Ramos (cell line): ENCODE measurements around the gene LHX3.

ENCODE experiments used
- in situ Hi-C: fragments of 300-500 bp; cut with MboI; formaldehyde crosslinking; loops from one replicate; pipeline ENCODE4 v1.14.3; 2022; ENCODE audit warnings: low sequenced_read_pairs; ENCODE audit not compliant: unreplicated experiment

The LHX3 gene

DNA sequence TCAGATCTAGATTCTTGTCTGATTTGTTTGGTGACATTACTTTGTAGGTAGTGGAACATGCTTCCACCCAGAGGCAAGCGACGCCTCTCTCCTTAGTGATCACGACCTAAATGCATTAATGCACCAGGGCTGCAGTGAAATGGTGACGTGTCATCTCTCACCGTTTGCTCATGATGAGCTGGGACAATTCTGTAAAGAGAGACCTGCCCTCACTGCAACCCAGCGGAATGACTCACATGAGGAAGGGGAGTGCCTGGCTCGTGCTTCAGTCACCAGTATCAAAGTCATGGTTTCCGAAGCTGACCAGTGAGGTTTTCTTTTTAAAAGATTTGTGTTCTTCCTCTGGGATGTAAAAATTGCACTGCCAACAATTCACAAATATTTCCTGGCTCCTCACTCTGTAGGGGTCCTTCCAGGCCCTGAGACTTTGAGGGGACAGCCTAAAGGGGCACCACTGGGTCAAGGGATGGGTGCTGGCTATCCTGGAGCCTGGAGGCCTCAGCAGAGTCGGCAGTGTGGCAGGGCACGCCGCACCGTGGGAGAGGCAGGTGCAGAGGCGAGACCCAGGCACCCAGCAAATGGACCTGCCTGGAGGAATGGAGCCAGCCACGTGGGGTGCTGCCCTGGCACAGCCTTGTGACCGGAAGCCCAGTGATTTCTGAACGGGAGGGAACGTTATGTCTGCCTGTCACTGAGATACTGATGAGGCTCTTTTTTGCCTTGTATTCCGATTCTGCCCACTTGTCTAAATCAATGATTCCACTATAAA lies 23.4 kb upstream of the LHX3 start:
- in situ Hi-C loops: no loop called here

DNA sequence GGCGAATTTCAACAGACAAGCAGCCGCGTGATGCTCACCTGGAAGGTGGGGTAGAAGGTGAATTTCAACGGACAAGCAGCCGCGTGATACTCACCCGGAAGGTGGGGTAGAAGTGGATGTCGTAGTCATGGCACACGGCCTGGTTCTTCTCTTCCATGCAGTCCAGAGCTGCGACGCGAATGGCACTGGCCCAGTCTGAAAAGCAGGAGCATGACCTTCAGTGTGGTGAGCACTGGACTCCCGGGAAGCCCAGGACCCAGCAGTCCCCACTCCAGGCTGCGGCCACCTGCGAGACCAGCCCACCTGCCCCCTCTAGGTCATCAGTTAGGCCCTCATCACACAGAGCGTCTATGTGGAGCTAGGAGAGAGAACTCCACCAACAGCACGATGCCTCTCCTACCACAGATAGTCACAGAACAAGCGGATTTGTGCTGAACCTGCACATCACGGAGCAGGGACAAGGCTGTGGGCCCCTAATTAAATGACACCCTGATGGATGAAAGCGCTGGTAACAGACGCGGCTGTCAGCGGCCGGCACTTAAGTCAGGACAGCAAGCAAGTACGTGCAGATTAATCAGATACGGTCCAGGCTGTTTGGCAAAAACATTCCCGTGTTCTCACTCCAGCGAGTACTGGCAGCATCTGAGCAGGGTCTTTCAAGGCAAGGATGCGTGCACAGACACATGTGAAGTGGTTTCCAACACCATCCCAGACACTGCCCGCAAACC lies 21.9 kb upstream of the LHX3 start:
- in situ Hi-C loops: no loop called here

DNA sequence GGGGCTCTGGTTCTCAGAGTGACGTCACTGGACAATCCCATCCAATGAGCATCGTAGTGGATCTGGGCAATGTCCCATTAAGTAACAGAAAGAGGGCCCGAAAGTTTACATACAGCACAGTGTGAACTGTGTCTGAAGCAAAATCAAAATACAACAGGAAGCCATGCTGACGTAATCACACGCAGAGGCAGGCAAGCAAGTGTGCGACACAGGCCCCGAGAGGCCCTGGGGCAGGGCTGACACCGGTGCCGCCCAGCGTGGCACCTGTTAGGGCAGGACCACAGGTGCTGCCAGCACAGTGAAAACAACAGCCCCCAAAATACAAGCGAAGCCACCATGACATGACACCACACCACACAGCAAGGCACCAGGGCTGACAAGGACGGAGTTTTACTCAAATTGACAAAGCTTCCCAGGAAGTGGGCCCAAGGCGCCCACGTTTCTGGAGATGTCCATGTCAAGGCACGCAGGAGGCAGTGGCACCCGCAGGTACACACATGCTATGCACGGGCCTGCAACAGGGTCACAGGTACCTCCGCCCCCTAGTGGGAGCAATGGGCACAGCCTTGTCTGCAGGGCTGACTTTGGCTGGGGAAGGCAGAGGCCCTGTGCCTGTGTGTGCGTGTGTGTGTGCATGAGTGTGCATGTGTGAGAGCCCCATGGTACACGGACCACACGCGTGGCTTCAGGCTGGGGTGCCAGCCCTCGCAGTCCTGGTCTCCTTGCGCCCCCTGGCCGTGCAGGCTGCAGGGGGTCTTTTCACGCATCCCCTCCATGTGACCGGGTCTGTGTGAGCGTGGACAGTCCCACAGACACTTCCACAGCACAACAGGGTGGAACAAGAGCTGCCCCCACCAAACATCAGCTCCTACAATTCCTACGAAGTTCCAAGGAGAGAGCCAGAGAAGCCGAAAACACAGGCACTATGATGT lies 21.1 kb upstream of the LHX3 start:
- in situ Hi-C loops: no loop called here

DNA sequence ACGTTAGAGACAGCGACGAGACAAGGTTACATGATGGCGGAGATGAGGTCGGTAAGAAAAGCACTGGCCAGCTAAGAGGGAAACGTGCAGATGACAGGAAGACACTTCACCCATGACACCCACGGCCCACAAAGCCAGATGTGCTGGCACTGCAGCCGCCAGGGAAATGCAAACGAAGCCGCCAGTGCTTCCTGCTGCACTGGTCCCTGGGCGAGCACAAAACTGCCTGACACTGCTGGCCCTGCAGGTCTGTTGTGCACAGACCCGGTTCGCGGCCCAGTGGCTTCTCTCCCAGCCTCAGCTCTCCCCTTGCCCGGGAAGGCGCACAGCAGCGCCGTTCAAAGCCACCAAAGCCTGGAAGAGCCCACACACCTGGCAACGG lies 20.4 kb upstream of the LHX3 start:
- in situ Hi-C loops: no loop called here

DNA sequence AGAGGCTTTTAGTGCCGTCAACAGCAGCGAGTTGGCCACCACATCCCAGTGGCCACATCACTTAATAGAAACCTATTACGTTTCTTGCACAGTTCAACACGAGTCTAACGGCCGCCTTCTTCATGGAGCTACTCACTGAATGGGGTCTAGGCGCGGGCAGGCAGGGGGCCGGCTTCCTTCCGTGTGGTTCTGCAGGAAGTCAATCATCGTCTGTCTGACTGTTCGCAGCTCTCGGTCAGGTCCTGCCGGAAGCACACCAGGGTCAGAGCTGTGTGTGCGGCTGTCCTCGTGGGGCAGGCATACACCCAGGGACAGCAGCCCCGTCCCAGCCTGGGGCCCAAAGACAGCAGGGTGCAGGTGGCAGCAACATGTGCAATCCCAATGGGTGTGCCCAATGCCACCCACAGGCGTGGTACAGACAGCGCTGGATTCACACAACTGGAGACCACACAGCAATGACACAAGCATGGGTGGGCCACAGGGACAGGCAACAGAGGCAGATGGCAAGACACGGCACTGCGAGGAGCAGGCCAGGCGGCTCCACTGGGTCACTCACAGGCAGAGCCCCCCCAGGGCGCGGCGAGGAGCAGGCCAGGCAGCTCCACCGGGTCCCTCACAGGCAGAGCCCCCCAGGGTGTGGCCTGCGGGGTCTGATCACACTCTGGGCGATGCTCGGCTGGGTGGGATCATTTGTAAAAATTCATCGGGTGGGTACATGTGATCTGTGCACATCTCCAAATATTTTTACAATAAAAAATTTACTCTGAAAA lies 19.1 kb upstream of the LHX3 start:
- in situ Hi-C loops: no loop called here

DNA sequence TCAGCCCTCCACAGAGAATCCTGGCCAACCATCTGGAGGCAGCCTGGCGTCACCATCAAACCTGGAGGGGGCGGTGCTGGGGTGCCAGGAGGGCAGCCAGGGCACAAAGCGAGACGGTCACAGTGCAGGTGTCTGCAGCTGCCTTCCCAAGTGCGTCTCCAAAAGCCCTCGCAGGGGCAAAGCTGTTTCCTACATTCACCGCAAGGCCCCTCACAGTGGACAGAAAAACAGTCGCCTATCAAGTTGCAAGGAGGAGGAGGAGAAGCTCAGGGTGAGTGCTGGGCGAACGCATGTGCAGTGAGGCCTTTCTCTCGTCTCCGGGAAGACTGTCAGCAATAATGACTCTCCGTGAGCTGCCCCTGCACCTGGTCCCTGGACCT lies 18.0 kb upstream of the LHX3 start:
- in situ Hi-C loops: no loop called here

DNA sequence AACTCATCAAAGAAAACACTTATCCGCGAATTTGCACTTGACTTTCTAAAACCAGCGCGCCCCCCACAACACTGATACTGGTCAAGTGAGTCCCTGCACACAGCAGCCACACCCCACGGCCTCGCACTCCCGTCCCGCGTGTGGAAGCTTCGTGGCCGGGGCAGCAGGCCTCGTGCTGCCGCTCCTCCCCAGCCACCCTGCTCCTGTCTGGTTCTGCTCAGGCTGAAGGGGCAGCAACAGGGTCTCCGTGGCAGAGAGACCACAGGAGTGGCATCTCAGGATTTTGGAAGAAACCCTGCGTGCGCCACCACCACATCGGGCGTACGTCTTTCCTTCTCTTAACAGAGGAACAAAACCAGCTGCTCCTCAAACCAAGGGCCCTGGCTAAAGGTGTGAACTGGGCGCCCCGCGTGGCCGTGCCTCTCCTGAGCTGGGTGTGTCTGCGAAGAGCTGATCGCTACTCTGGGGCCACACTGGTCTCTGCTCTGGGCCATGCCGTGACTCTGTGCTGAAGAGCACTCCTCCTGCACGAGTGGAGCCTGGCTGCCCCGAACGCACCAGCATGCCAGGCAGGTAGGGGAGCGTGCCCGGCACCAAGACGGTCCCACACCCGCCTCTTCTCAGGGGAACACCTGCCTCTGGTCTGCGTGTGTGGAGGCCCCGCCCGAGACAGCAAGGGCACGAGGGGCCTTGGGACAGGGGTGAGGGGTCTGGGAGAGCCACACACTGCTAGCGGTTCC lies 17.4 kb upstream of the LHX3 start:
- in situ Hi-C loops: no loop called here

DNA sequence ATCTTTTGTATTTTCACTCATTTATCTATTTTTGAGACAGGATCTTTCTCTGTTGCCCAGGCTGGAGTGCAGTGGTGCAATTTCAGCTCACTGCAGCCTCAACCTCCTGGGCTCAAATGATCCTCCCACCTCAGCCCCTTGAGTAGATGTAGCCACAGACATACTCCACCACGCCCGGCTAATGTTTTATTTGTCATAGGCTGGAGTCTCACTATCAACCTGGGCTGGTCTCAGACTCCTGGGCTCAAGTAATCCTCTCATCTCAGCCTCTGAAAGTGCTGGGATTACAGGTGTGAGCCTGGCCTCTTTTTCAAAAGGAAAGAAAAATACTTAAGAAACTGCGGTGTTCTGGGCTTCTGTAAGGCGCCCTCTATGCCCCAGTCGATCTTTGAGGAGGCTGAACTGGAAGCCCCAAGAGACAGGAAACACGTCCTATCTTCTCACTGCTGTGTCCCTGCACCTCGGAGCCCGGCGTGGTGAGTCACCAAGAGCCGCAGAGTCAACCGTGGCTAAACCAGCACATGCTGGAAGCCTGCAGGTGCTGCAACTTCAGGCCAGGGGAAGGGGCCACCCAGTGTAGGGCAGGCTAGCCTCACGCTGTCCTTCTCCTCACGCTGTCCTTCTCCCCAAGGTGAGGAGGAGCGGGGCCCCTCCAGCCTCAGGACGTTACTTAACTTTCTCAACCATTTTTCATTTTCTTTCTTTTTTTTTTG lies 15.2 kb upstream of the LHX3 start:
- in situ Hi-C loops: no loop called here

DNA sequence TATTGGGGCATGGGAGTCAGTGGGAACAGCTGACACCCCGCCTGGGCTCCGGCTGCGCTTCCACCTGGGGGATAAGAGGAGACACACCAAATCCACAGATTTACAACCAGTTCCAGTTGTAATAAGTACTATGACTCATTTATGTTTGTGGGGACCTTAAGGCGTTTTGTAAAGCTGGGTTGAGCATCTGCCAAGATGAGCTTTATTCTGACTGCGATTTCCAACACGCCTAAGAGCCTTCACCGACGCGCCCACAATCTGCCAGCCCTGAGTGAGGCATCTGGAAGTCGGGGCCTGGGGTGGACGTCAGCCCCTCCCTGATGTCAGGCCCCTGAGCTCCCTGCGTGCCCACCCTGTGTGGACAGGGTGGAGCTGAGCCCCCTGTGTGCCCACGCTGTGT lies 14.3 kb upstream of the LHX3 start:
- in situ Hi-C loops: no loop called here

DNA sequence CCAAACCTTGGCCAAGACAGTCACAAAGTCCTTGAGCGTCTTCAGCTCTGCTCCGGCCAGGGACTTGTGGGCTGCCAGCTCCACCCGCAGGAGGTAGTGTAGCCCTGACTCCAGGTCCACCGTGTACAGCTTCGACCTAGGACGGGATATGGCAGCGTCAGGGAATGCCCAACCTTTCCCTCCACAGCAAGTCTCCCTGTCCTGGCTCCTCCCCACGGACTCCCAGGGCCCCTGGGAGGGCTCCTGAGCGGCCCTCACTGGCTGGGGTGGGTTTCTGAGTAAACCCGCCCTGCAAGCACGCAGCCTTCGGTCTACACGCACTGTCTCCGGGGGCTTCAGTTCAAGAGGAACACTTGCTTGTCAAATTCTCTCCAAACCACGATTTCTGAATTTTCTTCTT lies 13.7 kb upstream of the LHX3 start:
- in situ Hi-C loops: no loop called here

DNA sequence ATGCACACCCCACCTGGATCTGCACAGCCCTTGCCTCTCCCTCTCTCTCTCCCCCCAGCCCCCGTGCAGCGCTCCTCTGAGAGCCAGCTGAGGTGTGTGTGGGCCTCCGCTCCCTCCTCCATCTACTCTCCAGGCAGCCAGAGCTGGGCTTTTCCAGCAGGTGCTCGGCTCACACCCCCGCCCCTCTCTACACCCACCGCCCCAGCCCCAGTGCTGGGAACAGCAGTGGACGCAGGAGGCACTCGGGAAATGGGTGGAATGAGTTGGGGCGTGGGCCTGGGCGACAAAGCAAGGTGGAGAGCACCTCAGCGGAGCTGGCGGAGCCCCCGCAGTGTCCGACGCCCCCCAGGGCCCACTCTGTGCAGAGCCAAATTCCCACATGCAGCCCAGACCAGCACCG lies 13.3 kb upstream of the LHX3 start:
- in situ Hi-C loops: no loop called here

DNA sequence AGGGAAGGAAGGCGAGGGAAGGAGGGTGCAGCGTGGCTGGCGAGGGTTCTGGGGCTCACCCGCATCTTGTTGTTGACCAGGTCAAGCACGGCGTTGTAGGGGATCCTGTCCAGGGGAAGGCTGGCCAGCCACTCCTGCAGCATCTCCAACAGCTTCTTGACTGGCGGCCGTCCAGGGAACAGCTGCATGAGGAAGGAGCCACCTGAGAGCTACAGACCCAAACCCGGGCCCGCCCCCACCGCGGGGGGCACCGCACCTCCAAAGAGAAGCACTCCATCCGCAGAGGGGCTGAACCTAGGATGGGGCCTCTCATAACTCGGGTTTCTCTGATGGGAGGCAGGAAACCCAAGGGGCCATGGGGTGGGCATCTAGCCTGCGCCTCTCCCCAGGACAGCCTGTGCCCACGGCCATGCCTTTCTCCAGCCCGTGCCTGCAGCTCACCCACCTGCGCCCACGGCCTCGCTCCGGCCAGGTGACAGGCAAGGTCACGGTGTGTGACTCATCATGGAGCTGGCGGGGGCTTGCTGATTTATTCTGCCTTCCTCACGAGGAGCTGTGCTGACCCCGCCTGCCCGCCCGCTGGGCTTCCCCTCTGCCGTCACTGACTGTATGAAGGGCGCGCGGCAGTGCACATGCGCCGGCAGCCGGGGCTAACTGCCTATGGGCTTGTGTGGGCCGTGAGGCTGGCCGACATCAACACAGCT lies 11.8 kb upstream of the LHX3 start:
- in situ Hi-C loops: no loop called here

DNA sequence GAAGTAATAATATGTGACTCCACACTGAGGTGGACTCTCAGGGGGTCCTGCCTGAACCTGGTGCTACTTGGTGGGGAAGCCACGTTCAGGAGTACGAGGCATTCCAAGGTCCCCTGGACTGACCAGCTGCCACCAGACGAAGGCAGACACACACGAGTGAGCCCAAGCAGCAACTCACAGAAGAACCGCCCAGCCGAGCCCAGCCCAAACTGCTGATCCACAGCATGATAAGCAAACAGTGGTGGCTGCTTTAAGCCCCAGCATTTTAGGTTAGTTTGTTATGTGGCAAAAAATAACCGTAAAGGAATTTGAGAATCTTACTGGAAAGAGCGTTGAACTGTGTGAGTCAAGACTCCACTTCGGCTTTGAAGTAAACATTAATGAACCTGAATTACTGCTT lies 8.8 kb upstream of the LHX3 start:
- in situ Hi-C loops: no loop called here

DNA sequence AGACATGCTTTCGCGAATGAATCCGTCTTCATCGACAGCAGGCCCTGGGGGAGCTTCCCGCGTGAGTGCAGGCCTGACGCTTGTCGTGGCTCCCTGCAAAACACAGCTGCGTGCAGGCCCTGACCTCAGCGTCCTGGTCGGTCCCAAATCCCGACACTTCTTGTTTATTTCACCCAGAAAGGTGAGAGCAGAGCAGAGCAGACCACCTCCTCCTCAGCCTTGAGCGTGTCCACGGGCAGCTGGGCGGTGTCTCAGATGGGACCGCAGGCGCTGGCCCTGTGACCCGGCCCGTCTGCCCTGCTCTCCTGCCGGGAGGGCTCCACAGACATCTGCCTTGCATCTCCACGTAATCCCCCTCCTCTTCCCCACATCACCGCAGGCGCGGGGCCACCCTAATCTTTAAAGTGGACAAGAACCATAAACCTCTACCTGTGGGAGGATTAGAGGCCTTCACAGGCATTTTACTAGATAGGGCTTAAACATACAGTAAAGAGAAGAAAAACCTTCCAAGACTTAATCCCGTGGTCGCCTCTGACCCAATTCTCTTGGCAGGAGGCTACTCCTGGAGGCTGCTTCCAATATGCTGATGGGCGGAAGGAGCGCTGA lies 7.5 kb upstream of the LHX3 start:
- in situ Hi-C loops: no loop called here

DNA sequence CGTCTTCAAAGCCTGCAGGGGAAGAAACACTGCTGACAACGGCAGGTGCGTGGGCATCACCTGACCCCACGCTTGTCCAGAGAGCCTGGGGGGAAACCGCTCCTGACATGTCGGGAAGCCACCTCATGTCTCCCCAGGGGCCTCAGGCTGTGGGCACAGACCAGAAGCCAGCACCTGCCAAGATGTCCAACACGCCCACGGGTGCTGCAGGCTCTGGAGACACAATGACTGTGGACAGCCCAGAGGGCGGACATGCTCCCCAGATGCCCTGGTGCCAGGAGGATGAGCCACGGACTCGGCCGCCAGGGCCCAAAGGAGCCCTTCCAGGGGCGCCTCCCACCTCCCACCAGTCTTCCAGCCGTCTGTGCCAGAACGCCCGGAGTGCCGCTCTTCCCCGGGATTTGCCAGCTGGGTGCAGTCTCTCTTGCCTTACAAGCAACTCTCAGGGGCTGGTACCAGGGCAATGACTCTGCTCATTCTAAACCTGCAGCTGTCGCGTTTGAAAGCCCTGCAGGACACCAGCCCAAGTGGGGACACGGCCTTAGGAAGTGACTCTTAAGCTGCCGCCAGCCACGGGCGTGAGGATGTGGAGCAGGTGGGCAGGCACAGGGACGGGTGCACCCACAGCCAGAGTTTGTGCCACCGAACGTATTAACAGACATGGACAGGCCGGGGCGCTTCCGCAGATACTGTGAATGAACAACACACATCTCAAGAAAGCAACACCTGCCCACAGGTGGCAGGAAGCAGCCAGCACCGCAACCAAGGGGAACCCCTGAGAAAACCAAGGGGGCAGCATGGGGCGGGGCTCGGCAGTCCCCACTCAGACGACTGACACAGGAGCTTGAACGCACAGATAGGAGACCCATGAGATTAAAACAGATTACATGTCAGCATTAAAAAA lies 6.8 kb upstream of the LHX3 start:
- in situ Hi-C loops: no loop called here

DNA sequence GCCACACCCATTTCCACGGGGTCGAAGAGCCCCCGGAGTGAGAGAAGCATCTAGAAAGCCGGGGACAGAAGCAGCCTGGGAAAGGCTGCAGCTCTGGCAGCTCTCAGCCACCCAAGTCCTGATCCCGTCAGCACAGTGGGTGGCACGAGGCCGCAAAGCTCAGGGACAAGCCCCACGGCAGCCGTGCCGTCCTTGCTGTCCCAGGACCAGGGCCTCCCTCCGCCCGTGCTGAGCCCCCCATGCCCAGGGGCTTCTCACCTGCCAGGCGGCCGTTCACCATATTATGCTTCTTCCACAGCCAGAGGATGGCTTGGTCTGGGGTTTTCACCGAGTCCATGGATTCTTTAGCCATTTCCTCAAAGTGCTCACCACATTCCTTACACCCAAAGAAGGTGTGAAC lies 6.1 kb upstream of the LHX3 start:
- in situ Hi-C loops: no loop called here

DNA sequence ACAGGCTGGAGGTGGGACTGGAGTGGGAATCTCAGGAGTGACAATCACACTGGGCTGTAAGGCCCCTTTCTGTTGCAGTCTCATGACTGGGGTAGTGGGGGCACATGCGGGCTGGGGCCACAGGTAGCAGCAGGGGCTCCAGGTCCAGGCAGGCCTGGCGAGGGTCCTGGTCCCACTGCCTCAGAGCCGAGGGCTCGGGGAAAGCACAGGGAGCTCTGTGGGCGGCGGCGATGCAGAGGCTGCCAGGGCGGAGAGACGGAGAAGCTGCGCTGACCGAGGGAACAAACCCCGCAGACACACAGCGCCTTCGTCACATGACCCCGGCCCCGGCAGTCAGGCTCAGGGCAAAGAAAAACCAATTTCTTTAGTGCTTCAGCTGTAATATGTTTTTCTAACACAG lies 5.3 kb upstream of the LHX3 start:
- in situ Hi-C loops: no loop called here
